ENCODE measurements around the gene ZSWIM1. TPM values are rescaled to one million over a fixed set of nuclear protein-coding genes. Genes with fewer than 3 reads are reported as not detected.
"Not testable (repeated sequence)": the region's sequence is repeated elsewhere in the genome, so short reads cannot be mapped to it uniquely, and the experiment has no call there.

The ZSWIM1 gene
- total RNA-seq, 1 donor from 2014 or later, result 10.1 TPM

- DNase-seq (no peak), ATAC-seq (ENCODE audit: poor library complexity) (no peak)
- intact Hi-C loops (cut with DNase I), result no loop called here
These were observed 18.2 kb downstream of the ZSWIM1 start for GRCh38 chr20:45899046-45899835.

- DNase-seq; intact Hi-C loops (cut with DNase I); ATAC-seq (ENCODE audit: poor library complexity): not testable (repeated sequence)
These were observed 20.3 kb downstream of the ZSWIM1 start for GRCh38 chr20:45901332-45901731.

DNA sequence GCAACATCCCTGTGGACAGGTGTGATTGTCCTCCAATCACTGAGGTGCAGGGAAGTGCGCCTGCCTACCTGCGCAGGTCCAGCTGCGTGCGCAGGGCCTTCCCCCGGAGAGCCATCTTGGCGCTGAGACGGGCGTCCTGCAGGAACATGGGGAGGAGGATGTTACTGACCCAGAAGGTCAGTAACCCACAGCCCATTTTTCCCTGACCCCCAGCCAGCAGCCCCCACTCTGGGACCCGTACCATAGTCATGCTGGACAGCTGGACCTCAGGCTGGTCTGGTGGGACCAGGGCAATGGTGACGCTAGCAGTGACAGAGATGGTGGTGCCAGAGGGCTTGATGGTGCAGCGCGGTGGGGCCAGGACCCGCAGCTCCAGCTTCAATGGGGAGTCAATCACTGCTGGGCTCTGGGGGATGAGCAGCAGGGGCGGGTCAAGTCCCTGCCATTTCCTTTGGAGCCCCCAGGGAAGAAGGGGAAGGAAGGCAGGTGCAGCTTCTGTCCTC, 21.2 kb downstream of the ZSWIM1 start:
- ATAC-seq (ENCODE audit: poor library complexity) (no peak), DNase-seq (no peak)
- intact Hi-C loops (cut with DNase I), result no loop called here

- no peak for DNase-seq
- no peak for ATAC-seq (ENCODE audit: poor library complexity)
- intact Hi-C loops (cut with DNase I), result no loop called here
These were observed 23.8 kb downstream of the ZSWIM1 start for GRCh38 chr20:45904583-45905504.

DNA sequence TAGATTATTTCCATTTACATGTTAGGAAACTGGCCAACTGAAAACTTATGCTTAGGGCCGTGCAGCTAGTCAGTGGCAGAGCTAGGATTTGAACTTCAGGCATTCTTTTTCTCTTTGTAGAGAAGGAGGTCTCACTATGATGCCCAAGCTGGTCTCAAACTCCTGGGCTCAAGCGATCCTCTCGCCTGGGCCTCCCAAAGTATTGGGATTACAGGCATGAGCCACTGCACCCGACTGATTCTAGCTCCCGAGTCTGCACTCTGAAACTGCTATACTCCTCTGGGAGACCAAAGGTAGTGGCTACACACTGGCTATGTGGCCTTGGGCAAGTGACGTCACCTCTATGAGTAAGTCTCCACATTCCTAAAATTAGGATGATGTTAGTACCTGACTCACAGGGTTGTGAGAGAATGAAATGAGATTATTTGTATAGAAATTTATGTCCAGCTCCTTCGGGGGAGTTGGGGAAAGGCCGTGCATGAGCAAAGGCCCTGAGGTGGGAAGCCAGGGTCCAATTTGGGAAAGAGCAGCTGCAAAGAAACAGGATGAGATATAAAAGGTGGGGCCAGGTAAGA, 24.6 kb downstream of the ZSWIM1 start:
- intact Hi-C loops (cut with DNase I), result no loop called here
- DNase-seq, result no peak
- ATAC-seq (ENCODE audit: poor library complexity), result no peak

- intact Hi-C loops (cut with DNase I), result no loop called here
- ATAC-seq (ENCODE audit: poor library complexity), result no peak
These were observed 26.4 kb downstream of the ZSWIM1 start for GRCh38 chr20:45907219-45907948.

DNA sequence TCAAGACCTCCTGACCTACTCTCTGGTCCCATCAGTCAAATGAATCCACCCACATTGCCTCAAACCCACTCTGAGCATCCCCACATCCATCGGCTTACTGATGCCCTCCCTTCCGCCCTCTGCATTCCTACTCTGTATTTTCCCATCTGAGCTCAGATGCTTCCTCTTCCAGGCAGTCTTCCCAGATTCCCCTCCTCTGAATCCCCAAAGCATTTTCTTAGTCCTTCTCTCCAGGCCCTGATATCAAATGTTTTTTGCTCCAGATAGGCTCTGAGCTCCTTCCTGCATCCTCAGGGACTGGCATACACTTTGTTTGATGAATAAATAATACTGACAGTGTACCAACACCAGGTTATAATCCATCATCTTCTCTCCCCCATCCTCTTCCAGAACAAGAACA, 27.1 kb downstream of the ZSWIM1 start:
- intact Hi-C loops (cut with DNase I), result no loop called here
- no peak for ATAC-seq (ENCODE audit: poor library complexity)
- DNase-seq, result no peak

More at GRCh38 chr20:45907219-45907948, 26.4 kb downstream of the ZSWIM1 start:
- no peak for DNase-seq

- intact Hi-C loops (cut with DNase I), result no loop called here
- ATAC-seq (ENCODE audit: poor library complexity) (no peak), DNase-seq (no peak)
These were observed 28.3 kb downstream of the ZSWIM1 start for GRCh38 chr20:45909336-45909808.

- no peak for ATAC-seq (ENCODE audit: poor library complexity)
- intact Hi-C loops (cut with DNase I), result no loop called here
- no peak for DNase-seq
These were observed 29.0 kb downstream of the ZSWIM1 start for GRCh38 chr20:45909817-45910669.

DNA sequence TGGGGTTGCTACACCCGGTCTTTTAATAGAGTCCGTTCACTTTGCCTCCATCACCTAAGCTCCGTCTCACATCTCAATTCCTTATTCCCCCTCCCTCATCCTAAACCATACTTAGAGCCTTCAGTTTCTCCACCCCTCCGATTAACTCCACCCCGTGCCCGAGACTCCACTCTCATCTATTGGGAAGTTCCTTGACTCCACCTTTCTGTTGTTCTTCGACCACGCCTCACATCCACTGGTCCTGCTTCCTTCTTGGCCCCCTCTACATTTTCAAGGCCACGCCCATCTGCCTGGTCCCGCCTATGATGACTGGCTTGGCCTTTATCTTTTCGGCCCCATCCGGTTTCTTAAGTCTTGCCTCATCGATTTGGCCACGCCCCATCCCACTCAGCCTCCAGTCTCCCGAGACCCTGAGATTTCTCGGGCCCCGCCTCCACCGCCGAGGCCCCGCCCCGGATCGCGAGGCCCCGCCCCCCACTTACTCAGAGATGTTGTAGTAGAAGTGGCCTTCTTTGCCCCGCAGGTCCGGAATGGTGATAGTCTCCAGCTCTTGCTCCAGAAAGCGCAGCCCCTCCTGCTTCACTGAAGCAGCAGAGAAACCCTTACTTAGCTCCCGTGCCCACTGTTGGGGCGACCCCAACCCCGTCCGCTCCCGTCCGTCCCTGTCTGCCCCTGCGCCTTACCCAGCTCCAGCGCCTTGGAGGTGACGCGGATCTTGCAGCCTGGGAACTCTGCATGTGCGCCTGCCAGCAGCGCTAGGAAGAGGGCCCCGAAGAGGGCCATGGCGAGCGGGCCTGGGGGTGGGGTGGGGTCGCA, 29.9 kb downstream of the ZSWIM1 start:
- intact Hi-C loops (cut with DNase I), result no loop called here
- peak; percentile 90 for ATAC-seq (ENCODE audit: poor library complexity)
- DNase-seq, result peak; percentile 97

DNA sequence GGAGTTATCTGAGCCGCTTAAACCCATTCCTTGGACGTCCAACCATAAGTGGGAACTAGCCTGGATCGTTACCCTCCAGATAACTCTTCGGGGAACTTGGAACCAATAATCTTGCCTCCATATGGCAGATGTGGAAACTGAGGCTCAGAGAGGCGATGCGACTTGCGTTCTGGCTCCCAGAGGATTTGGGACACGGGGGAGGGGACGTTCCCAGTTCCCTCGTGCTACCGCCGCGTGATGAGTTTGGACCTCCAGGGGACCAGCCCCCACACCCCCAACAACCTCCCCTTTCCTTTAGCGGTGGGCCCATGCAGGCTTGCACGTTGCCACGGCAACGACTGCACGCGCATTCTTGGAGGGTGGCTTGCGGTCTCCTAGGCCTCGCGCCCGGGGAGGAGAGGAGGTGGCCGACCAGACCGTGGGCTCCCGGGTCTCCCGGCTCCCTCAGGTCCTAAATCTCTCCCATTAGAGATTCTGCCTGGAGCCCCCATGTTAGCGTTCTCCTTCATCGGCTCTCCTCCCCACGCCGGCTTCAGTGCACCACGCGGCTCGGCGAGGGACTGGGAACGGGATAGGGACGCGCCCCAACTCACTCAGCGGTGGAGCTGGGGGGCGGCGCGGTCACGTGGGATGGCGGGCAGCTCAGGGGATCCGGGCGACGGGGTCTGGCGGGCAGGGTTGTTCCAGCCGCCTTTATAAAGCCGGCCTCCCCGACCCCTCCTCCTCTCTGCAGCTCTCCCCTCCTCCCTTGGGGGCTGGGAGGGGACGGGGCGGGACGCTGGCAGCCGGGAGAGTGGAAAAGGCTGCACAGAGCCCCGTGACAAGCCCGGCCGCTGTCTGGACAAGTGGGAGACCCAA, 30.7 kb downstream of the ZSWIM1 start, which contains the start of gene PLTP:
TSS of gene PLTP (minus strand) at position 670 of the 858 bp plus-strand sequence. CDS start 703 bp downstream, outside the sequence.
- DNase-seq (peak; percentile 89), ATAC-seq (ENCODE audit: poor library complexity) (peak; percentile 75)
- intact Hi-C loops (cut with DNase I), result no loop called here

GRCh38 chr20:45912344-45912682, 31.3 kb downstream of the ZSWIM1 start:
- ATAC-seq (ENCODE audit: poor library complexity), result no peak
- DNase-seq, result no peak
- intact Hi-C loops (cut with DNase I), result no loop called here

DNA sequence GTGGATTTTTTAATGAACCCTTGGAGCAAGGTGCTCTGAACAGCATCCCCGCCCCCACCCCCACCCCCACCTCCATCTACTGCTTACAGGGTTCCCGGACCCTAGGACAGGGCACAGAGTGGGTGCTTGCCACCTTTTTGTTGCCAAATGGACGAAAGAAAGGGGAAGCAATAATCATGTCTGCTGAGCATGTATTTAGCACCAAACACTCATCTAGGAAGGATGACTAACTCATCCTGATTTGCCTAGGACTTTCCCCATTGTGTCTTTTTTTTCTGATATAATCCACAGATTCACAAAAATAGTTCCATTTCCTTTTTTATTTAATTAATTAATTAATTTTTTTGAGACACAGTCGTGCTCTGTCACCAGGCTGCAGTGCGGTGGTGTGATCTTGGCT, 32.1 kb downstream of the ZSWIM1 start:
- intact Hi-C loops (cut with DNase I), result no loop called here
- ATAC-seq (ENCODE audit: poor library complexity), result no peak
- no peak for DNase-seq

- ATAC-seq (ENCODE audit: poor library complexity), result peak; percentile 29
- DNase-seq, result no peak
- intact Hi-C loops (cut with DNase I), result no loop called here
These were observed 36.7 kb downstream of the ZSWIM1 start for GRCh38 chr20:45917790-45918141.

GRCh38 chr20:45918182-45918737, 37.2 kb downstream of the ZSWIM1 start:
- DNase-seq (no peak), ATAC-seq (ENCODE audit: poor library complexity) (peak; percentile 45)
- intact Hi-C loops (cut with DNase I), result no loop called here
